ENCODE measurements around the gene ONECUT3. TPM values are rescaled to one million over a fixed set of nuclear protein-coding genes. Genes with fewer than 3 reads are reported as not detected.
"Not testable (repeated sequence)": the region's sequence is repeated elsewhere in the genome, so short reads cannot be mapped to it uniquely, and the experiment has no call there.

ONECUT3 gene
- total and polyA plus RNA-seq, 7 experiments from 2014 or later, result not detected

DNA sequence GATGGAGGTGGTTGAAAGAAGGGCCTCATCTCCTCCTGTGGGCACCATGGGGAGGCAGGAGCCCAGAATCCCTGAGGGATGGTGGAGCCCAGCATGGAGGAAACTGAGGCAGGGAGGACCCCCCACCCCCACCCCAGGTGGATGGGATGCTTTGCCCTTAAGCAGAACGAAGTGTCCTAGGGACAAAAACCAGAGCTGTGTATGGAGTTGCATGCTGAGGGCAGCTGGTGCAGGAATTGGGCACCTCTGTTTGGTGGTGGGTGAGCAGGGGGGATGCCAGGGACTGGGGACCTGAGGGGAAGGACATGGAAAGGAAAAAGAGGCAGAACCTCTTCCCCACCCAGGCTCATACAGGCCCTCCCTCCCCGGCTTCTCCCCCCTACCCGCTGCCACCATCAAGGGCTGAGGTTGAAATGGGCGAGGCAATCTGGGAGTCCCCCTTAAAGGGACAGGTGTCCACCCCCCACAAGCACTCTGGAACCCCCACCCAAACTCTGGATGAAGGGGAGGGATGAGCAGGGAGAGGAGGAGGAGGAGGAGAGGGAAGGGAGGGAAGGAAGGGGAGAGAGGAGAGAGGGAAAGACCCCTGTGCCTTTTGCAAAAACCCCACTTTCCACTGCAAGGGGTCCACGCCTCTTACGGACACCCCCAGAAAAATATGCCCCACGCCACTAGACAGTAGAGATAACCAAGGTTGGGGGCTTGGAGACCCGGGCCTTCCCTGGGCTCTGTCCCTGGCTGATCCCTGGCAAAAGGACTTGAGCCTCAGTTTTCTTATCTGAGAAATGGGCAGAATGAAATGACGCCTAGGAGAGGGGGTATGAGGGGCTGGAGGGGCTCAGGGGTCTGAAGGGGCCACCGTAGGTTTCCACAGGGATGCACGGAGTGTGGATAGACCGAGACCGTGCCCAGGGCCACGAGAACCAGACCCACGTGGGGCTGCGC lies 5.9 kb downstream of the ONECUT3 start:
- POLR2A ChIA-PET, result no interaction called here
- H3K27ac ChIP-seq (ENCODE audit: low read depth, low read length), result no peak overlapping the region
- intact Hi-C loops (cut with micrococcal nuclease), result loop anchor here in 1 of 2 donors (5.0 kb wide), 1 partner anchor 292 kb away; no protein-coding TSS in a partner anchor

DNA sequence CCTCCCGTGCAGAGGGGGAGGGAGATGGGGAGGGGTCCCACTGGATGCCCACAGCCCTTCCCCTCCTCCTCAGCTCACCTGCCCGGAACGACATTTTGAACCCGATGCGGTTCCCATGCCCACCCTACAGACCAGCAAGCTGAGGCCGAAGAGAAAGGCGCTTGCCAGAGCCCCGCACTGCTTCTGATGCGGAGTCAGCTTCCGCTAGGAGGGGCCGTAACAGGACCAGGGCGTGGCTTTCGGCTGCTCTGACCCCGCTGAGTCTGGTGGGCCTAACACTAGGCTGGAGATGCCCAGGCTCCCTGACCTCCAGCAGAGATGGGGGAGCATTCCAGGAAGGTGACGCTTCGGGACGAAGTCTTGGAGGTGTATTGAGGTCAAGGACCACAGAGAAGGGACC lies 6.7 kb downstream of the ONECUT3 start:
- no peak overlapping the region for H3K4me3 ChIP-seq (ENCODE audit: low read length)
- no peaks in the 10 kb centered on the region for H3K9me3 ChIP-seq (ENCODE audit: control insufficient read depth in 2 of 3, low read length in 3 of 3)
- H3K4me3 Mint-ChIP-seq, result no peak overlapping the region
- peaks cover 0 to 3% (median 0%) of the 10 kb centered on the region in 5 donors for H3K36me3 Mint-ChIP-seq
- intact Hi-C loops (cut with micrococcal nuclease), result no loop called here
- H3K27me3 Mint-ChIP-seq, result peaks cover 36 to 86% (median 58%) of the 10 kb centered on the region in 5 donors
- no peak for ATAC-seq
- peaks cover 4 to 13% (median 8%) of the 10 kb centered on the region in 7 donors for H3K4me1 Mint-ChIP-seq
- H3K27ac ChIP-seq (ENCODE audit: low read depth, low read length), result no peak overlapping the region
- H3K4me1 ChIP-seq (ENCODE audit: control insufficient read depth in 2 of 2, insufficient read depth in 2 of 2, low read length in 2 of 2), result no peaks in the 10 kb centered on the region
- DNase-seq, result no peak
- H3K9me3 Mint-ChIP-seq, result no peaks in the 10 kb centered on the region
- no peak overlapping the region for H3K27ac Mint-ChIP-seq
- peaks cover 0 to 14% of the 10 kb centered on the region in 2 donors for H3K27me3 ChIP-seq (ENCODE audit: control insufficient read depth in 2 of 2, insufficient read depth in 2 of 2, low read length in 2 of 2)
- ChIA-PET CTCF (no interaction called here), POLR2A (interaction anchor here (0.6 kb wide), 1 partner anchor 76 kb away, joined by 3 read pairs; no protein-coding TSS in a partner anchor)
- H3K36me3 ChIP-seq (ENCODE audit: control insufficient read depth in 2 of 3, insufficient read depth in 3 of 3, low read length in 3 of 3), result no peaks in the 10 kb centered on the region

More for the DNA sequence above, 5.9 kb downstream of the ONECUT3 start:
- Mint-ChIP-seq H3K9me3 (no peaks in the 10 kb centered on the region), H3K27me3 (peaks cover 36 to 83% (median 52%) of the 10 kb centered on the region in 5 donors), H3K36me3 (peaks cover 0 to 3% (median 0%) of the 10 kb centered on the region in 5 donors), H3K4me1 (peaks cover 4 to 13% (median 8%) of the 10 kb centered on the region in 7 donors), H3K27ac (no peak overlapping the region), H3K4me3 (no peak overlapping the region)
- Histone ChIP-seq H3K4me1 (ENCODE audit: control insufficient read depth in 2 of 2, insufficient read depth in 2 of 2, low read length in 2 of 2) (no peaks in the 10 kb centered on the region), H3K9me3 (ENCODE audit: control insufficient read depth in 2 of 3, low read length in 3 of 3) (no peaks in the 10 kb centered on the region), H3K36me3 (ENCODE audit: control insufficient read depth in 2 of 3, insufficient read depth in 3 of 3, low read length in 3 of 3) (no peaks in the 10 kb centered on the region), H3K4me3 (ENCODE audit: low read length) (no peak overlapping the region), H3K27me3 (ENCODE audit: control insufficient read depth in 2 of 2, insufficient read depth in 2 of 2, low read length in 2 of 2) (peaks cover 0 to 14% of the 10 kb centered on the region in 2 donors)
- DNase-seq, result no peak
- ATAC-seq, result no peak
- CTCF ChIA-PET, result no interaction called here

DNA sequence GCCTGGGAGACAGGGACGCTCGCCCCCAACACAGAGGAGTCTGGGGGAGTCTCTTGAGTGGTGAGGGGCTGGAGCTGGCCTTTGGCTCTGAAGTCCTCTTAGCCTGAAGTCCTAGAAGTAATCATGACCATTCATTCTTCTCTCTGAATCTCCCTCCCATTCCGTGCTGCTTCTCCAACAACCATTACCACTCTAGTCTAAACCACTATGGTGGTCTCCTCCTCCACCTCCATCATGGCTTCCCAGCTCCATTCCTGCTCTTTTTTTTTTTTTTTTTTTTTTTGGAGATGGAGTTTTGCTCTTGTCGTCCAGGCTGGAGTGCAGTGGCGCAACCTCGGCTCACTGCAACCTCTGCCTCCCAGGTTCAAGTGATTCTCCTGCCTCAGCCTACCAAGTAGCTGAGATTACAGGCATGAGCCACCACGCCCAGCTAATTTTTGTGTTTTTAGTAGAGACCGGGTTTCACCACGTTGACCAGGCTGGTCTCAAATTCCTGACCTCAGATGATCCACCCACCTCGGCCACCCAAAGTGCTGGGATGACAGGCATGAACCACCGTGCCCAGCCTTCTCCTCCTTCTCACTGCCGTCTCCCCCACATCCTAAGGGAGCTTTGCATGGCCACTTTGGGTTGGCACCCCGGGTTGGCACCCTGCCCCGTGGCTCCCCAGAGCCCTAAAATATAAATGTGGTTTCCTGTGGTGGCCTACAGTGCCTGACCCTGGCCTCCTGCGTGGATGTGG lies 7.7 kb downstream of the ONECUT3 start:
- H3K36me3 Mint-ChIP-seq; H3K9me3 Mint-ChIP-seq; H3K4me1 Mint-ChIP-seq; H3K9me3 ChIP-seq (ENCODE audit: control insufficient read depth in 2 of 3, low read length in 3 of 3); DNase-seq; POLR2A ChIA-PET; H3K27ac Mint-ChIP-seq; H3K4me3 Mint-ChIP-seq; intact Hi-C loops (cut with micrococcal nuclease); ATAC-seq; H3K4me3 ChIP-seq (ENCODE audit: low read length); H3K4me1 ChIP-seq (ENCODE audit: control insufficient read depth in 2 of 2, insufficient read depth in 2 of 2, low read length in 2 of 2); H3K36me3 ChIP-seq (ENCODE audit: control insufficient read depth in 2 of 3, insufficient read depth in 3 of 3, low read length in 3 of 3); H3K27ac ChIP-seq (ENCODE audit: low read depth, low read length): not testable (repeated sequence)
- H3K27me3 Mint-ChIP-seq, result peaks cover 39 to 89% (median 60%) of the 10 kb centered on the region in 5 donors
- peaks cover 0 to 11% of the 10 kb centered on the region in 2 donors for H3K27me3 ChIP-seq (ENCODE audit: control insufficient read depth in 2 of 2, insufficient read depth in 2 of 2, low read length in 2 of 2)
- CTCF ChIA-PET, result interaction anchor here (1.0 kb wide), 1 partner anchor 76 kb away, joined by 4 read pairs; no protein-coding TSS in a partner anchor

DNA sequence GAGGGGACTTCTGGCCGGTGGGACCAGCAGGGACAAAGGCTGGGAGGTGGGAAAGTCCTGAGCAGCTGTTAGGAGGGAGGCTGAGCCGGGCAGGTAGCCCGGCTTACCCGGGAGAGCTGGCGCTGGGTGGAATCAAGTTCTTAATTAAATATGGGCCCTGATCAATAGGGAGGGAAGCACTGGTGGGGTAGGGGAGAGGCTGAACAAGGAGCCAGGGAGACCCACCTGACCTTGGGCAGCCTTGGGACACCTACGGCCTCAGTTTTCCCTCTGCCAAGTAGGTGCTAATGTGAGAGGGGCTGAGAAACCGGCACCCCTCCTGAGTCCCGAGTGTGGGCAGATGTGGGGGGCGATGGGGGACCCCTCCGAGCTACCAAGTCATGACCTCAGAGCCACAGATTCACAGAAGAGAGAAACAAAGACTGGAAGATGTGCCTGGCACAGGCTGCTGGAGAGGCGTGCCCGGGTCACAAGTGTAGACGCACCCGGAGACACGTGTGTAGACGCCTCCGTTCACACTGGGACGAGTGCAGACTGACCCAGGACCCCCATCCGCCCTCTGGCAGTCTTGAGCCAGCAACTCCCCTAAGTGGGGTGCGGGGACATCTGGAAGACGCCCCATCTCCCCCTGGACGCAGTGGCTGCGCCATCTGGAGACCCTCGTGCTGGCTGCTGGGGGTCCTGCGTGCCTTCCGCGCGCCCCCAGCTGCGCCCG lies 8.4 kb downstream of the ONECUT3 start:
- no peak overlapping the region for H3K4me3 Mint-ChIP-seq
- H3K27me3 Mint-ChIP-seq, result peaks cover 39 to 89% (median 55%) of the 10 kb centered on the region in 5 donors
- H3K4me3 ChIP-seq (ENCODE audit: low read length), result no peak overlapping the region
- no peaks in the 10 kb centered on the region for H3K4me1 ChIP-seq (ENCODE audit: control insufficient read depth in 2 of 2, insufficient read depth in 2 of 2, low read length in 2 of 2)
- no peaks in the 10 kb centered on the region for H3K9me3 Mint-ChIP-seq
- H3K4me1 Mint-ChIP-seq, result peaks cover 0 to 7% (median 6%) of the 10 kb centered on the region in 7 donors
- intact Hi-C loops (cut with micrococcal nuclease), result no loop called here
- ChIA-PET CTCF (interaction anchor here (1.0 kb wide), 1 partner anchor 76 kb away, joined by 4 read pairs; no protein-coding TSS in a partner anchor), POLR2A (no interaction called here)
- peaks cover 0 to 2% (median 0%) of the 10 kb centered on the region in 5 donors for H3K36me3 Mint-ChIP-seq
- no peak overlapping the region for H3K27ac ChIP-seq (ENCODE audit: low read depth, low read length)
- no peaks in the 10 kb centered on the region for H3K9me3 ChIP-seq (ENCODE audit: control insufficient read depth in 2 of 3, low read length in 3 of 3)
- H3K27ac Mint-ChIP-seq, result no peak overlapping the region
- DNase-seq (no peak), ATAC-seq (no peak)
- no peaks in the 10 kb centered on the region for H3K36me3 ChIP-seq (ENCODE audit: control insufficient read depth in 2 of 3, insufficient read depth in 3 of 3, low read length in 3 of 3)
- H3K27me3 ChIP-seq (ENCODE audit: control insufficient read depth in 2 of 2, insufficient read depth in 2 of 2, low read length in 2 of 2), result peaks cover 0 to 10% of the 10 kb centered on the region in 2 donors

DNA sequence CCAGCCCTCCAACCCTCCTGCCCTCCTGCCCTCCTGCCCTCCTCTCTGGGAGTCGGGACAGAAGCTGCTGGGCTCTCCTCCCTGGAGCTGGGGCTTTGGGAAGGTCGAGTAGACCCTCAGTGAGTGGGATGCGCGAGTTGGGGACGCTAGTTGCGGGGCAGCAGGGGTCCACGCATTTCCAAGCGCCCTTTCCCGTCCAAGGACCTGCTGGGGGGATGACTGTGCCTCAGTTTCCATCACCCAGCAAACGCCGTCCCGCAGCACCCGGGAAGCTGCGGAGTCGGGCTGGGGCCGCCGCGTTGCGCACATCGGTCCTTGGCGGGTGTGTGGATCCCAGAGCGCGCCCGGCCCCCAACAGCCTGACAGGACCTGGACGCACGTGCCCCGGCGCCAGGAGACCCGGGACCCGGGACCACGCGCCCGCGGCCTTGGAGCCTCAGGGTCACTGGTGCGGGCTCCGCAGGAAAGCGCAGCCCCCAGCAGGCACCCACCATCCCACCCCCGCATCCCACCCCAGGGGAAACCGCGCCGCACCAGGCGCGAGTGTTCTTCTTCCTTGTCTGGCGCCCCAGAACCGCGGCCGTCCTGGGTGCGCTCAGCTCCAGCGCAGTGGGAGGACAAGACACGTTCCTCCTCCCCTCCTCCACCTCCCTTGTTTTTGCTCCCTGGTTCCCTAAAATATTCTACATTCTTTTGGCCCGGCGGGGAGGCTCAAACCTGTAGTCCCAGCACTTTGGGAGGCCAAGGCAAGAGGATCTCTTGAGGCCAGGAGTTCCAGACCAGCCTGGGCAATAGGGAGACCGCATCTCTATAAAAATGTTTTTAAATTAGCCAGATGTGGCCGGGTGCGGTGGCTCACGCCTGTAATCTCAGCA lies 9.2 kb downstream of the ONECUT3 start:
- Histone ChIP-seq H3K4me1 (ENCODE audit: control insufficient read depth in 2 of 2, insufficient read depth in 2 of 2, low read length in 2 of 2) (no peaks in the 10 kb centered on the region), H3K27me3 (ENCODE audit: control insufficient read depth in 2 of 2, insufficient read depth in 2 of 2, low read length in 2 of 2) (peaks cover 5 to 17% of the 10 kb centered on the region in 2 donors), H3K36me3 (ENCODE audit: control insufficient read depth in 2 of 3, insufficient read depth in 3 of 3, low read length in 3 of 3) (no peaks in the 10 kb centered on the region), H3K27ac (ENCODE audit: low read depth, low read length) (no peak overlapping the region), H3K4me3 (ENCODE audit: low read length) (no peak overlapping the region), H3K9me3 (ENCODE audit: control insufficient read depth in 2 of 3, low read length in 3 of 3) (no peaks in the 10 kb centered on the region)
- no peak overlapping the region for H3K27ac Mint-ChIP-seq
- POLR2A ChIA-PET, result no interaction called here
- no peaks in the 10 kb centered on the region for H3K36me3 Mint-ChIP-seq
- no peak overlapping the region for H3K4me3 Mint-ChIP-seq
- CTCF ChIA-PET, result no interaction called here
- no peaks in the 10 kb centered on the region for H3K9me3 Mint-ChIP-seq
- peaks cover 33 to 90% (median 48%) of the 10 kb centered on the region in 5 donors for H3K27me3 Mint-ChIP-seq
- H3K4me1 Mint-ChIP-seq, result no peaks in the 10 kb centered on the region
- no peak for DNase-seq
- ATAC-seq, result no peak
- intact Hi-C loops (cut with micrococcal nuclease), result no loop called here
